ENCODE data around the gene SNAI3.

The SNAI3 gene

GRCh38 chr16:88685156-88686061 is 898 bp downstream of the SNAI3 start:
- peak; percentile 45 for DNase-seq (ENCODE audit: low read depth)
- peak; percentile 63 for TF ChIP-seq CTCF (IDR thresholded peaks at IDR 0.05; ENCODE audit: low read length, missing control alignments)
- H3K4me3 ChIP-seq (replicated peaks; ENCODE audit: low read depth, low read length): peak overlapping the region; percentile 52

- no peak for DNase-seq (ENCODE audit: low read depth)
- TF ChIP-seq CTCF (IDR thresholded peaks at IDR 0.05; ENCODE audit: low read length, missing control alignments): no peak
- H3K4me3 ChIP-seq (replicated peaks; ENCODE audit: low read depth, low read length): no peak overlapping the region
Measured at GRCh38 chr16:88684569-88685155, 1.6 kb downstream of the SNAI3 start.

DNA sequence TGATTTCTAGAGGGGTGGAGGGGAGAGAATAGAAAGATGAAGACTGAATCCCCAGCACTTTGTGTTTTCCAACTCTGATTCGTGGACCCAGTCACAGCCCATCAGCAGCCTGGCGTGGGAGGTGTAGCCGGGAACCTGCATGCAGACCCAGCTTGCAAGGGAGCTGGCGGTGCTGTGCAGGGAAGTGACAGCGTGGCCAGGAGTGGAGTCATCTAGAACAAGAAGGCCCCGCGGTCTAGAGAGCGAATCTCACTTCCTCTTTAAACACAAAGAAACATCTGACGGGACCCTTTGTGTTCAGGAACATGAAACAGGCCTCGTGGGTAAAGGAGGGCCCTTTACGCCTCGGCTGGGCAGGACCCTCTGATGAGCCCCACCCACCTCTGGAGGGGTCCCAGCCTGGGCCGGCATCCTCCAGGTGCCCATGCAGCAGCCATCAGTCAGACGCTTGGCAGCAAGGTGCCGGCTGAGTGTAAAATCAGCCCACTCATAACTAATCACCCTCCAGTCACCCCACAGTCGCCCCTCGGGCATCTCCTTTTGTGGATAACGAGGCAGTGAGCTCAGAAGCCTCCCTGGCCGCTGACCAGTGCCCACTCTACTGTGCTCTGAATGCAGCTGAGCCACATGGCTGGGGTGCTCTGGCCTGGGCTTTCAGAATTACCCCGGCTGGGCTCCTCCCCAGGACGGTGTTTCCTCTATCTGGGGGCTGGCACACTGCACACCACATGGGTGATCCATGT is 4.4 kb downstream of the SNAI3 start:
- no peak for TF ChIP-seq CTCF (IDR thresholded peaks at IDR 0.05; ENCODE audit: low read length, missing control alignments)
- H3K4me3 ChIP-seq (replicated peaks; ENCODE audit: low read depth, low read length): no peak overlapping the region
- DNase-seq (ENCODE audit: low read depth): no peak

GRCh38 chr16:88681084-88681680 is 5.1 kb downstream of the SNAI3 start:
- DNase-seq (ENCODE audit: low read depth): no peak
- peak; percentile 28 for TF ChIP-seq CTCF (IDR thresholded peaks at IDR 0.05; ENCODE audit: low read length, missing control alignments)
- no peak overlapping the region for H3K4me3 ChIP-seq (replicated peaks; ENCODE audit: low read depth, low read length)

DNA sequence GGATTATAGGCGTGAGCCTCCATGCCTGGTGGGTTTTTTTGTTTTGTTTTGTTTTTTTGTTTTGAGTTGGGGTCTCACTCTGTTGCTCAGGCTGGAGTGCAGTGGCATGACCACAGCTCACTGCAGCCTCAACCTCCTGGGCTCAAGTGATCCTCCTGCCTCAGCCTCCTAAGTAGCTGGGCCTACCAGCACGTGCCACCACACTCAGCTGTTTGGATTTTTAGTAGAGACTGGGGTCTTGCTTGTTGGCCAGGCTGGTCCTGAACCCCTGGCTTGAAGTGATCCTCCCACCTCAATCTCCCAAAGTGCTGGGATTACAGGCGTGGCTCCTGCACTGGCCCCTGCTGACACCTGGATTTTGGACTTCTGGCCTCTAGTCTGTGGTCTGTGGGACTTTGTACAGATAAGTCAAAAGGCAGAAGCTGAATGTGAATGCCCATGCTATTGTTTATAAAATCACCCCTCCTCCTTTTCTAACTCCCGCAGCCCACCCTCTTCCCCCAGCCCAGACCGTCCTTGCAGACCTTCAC is 5.7 kb downstream of the SNAI3 start:
- no peak for DNase-seq (ENCODE audit: low read depth)
- no peak overlapping the region for H3K4me3 ChIP-seq (replicated peaks; ENCODE audit: low read depth, low read length)
- no peak for TF ChIP-seq CTCF (IDR thresholded peaks at IDR 0.05; ENCODE audit: low read length, missing control alignments)

GRCh38 chr16:88678224-88678979 is 7.9 kb downstream of the SNAI3 start:
- no peak overlapping the region for H3K4me3 ChIP-seq (replicated peaks; ENCODE audit: low read depth, low read length)
- no peak for TF ChIP-seq CTCF (IDR thresholded peaks at IDR 0.05; ENCODE audit: low read length, missing control alignments)
- DNase-seq (ENCODE audit: low read depth): no peak
